NB4 (cell line): ENCODE data around the gene ZFAND3.

ENCODE experiments used
- MYC ChIP-seq: IDR thresholded peaks from 2 replicates; pipeline ENCODE4 v1.6.1; 2011; ENCODE audit warnings: low read depth, low read length
- TF ChIP-seq, protein P1 (sequence below): IDR thresholded peaks from one replicate; pipeline ENCODE4 v1.5.1; 2012; ENCODE audit warnings: low read depth, low read length

- TF ChIP-seq MYC = no peak
- TF ChIP-seq, protein P1, sequence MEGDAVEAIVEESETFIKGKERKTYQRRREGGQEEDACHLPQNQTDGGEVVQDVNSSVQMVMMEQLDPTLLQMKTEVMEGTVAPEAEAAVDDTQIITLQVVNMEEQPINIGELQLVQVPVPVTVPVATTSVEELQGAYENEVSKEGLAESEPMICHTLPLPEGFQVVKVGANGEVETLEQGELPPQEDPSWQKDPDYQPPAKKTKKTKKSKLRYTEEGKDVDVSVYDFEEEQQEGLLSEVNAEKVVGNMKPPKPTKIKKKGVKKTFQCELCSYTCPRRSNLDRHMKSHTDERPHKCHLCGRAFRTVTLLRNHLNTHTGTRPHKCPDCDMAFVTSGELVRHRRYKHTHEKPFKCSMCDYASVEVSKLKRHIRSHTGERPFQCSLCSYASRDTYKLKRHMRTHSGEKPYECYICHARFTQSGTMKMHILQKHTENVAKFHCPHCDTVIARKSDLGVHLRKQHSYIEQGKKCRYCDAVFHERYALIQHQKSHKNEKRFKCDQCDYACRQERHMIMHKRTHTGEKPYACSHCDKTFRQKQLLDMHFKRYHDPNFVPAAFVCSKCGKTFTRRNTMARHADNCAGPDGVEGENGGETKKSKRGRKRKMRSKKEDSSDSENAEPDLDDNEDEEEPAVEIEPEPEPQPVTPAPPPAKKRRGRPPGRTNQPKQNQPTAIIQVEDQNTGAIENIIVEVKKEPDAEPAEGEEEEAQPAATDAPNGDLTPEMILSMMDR = no peak
Measured at GRCh38 chr6:38022688-38023087, 203.2 kb downstream of the ZFAND3 start.
